22Rv1 (cell line): ENCODE data around the gene ZBTB34.

Experiments used
- CTCF ChIP-seq: fragments of 450-650 bp; IDR thresholded peaks from 2 replicates; pipeline ENCODE4 v1.5.1; 2017; ENCODE audit warnings: mild to moderate bottlenecking
- ZFX ChIP-seq: fragments of 450-650 bp; IDR thresholded peaks from 2 replicates; pipeline ENCODE4 v1.6.1; 2017; ENCODE audit warnings: antibody characterized with exemption, borderline replicate concordance

GRCh38 chr9:126833020-126833419 is 27.4 kb upstream of the ZBTB34 start:
- TF ChIP-seq CTCF (no peak), ZFX (no peak)
